Fibroblast of the conjunctiva (primary cell): ENCODE measurements around the gene FUS.
"Not testable (repeated sequence)": the region's sequence is repeated elsewhere in the genome, so short reads cannot be mapped to it uniquely, and the experiment has no call there.

ENCODE experiments used
- DNase-seq: peaks from one replicate; pipeline ENCODE4 v3.0.0-alpha.2; 2010; ENCODE audit warnings: low read depth

The FUS gene

GRCh38 chr16:31179747-31180459 is at the start of gene FUS:
Gene FUS, plus strand, starts transcription at chr16:31180139. Its CDS starts 76 bp downstream, at chr16:31180215.
- peak; percentile 79 for DNase-seq

- DNase-seq = no peak
Observed at GRCh38 chr16:31130336-31130891, 49.5 kb upstream of the FUS start.

GRCh38 chr16:31130899-31131298 is 49.0 kb upstream of the FUS start:
- DNase-seq = no peak

- no peak for DNase-seq
Observed at GRCh38 chr16:31131416-31131815, 48.5 kb upstream of the FUS start.

GRCh38 chr16:31131841-31132271 is 48.1 kb upstream of the FUS start:
- no peak for DNase-seq

DNA sequence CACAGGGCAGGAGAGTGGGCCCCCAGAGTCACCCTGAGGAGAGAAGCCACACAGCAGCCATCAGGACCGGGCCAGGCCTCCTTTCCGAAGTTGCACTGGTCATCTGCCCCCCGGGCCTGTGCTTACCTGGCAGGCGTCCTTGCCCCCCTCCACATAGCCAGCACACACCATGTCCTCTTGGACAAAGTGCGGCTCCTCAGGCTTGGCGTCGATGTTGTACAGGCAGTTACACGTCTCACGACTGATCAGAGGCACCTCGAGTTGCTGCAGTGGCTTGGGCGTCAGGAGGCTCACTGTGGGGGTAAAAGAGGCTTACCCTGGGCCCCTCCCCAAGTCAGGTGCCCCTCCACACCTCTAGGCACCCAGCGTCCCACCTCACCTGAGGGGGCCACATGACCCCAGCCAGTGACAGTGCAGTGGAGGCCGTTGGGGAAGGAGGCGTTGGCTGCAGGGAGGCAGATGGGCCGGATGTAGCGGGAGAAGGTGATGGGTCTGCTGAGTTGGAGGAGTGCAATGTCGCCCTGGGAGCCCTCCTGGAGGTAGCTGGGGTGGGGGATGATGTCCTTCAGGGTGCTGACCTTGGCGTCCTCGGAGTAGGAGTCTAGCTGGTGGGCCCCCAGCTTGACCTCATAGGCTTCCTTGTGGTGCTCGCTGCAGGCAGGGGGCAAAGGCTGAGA is 47.5 kb upstream of the FUS start:
- DNase-seq = no peak

GRCh38 chr16:31133046-31133501 is 46.9 kb upstream of the FUS start:
- DNase-seq = no peak

DNA sequence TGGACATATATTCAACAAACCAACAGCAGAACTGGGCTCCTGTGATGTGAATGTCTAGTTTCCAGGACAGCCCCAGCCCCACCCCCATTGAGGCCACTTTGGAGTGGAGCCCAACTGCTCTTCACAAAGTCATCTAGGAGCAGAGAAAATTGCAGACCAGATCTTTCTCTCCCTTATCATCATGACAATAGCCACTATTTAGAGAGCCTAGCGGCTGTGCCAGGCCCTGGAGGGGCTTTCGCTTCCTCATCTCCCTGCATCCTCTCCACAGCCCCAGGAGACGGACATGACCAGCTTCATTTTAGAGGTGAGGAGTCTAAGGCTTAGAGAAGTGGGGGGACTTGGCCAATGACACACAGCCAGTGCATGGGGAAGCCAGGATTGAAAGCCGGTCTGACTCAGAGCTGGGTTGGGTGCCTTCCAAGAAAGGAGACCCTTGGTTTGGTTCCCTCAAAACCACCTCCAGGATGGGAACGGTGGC is 45.8 kb upstream of the FUS start:
- DNase-seq = no peak

- DNase-seq = no peak
Observed at GRCh38 chr16:31134625-31135534, 45.1 kb upstream of the FUS start.

GRCh38 chr16:31135535-31136286 is 44.2 kb upstream of the FUS start, which contains the start of gene PRSS8:
Gene PRSS8, minus strand, starts transcription at chr16:31135727. Its CDS starts 229 bp downstream, at chr16:31135498.
- DNase-seq = no peak

- no peak for DNase-seq
Observed at GRCh38 chr16:31136287-31136662, 43.7 kb upstream of the FUS start.

DNA sequence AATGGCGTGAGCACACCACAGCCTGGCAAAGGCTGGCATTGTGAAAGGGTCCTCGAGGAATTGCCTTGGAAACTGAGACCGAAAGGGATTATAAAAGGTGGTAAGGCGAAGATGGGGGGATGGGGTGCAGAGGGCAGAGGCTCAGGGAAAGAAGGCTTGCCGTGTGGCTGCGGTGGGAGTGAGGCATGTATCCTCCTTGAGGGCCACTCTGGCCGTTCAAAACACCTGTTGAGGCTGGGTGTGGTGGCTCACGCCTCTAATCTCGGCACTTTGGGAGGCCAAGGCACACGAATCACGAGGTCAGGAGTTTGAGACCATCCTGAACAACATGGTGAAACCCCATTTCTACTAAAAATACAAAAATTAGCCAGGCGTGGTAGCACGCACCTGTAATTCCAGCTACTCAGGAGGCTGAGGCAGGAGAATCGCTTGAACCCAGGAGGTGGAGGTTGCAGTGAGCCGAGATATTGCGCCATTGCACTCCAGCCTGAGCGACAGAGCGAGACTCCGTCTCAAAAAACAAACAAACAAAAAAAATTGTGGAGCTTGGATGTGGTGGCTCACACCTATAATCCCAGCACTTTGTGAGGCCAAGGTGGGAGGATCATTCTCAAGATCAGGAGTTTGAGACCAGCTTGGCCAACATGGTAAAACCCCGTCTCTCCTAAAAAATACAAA is 43.0 kb upstream of the FUS start:
- DNase-seq = not testable (repeated sequence)

DNA sequence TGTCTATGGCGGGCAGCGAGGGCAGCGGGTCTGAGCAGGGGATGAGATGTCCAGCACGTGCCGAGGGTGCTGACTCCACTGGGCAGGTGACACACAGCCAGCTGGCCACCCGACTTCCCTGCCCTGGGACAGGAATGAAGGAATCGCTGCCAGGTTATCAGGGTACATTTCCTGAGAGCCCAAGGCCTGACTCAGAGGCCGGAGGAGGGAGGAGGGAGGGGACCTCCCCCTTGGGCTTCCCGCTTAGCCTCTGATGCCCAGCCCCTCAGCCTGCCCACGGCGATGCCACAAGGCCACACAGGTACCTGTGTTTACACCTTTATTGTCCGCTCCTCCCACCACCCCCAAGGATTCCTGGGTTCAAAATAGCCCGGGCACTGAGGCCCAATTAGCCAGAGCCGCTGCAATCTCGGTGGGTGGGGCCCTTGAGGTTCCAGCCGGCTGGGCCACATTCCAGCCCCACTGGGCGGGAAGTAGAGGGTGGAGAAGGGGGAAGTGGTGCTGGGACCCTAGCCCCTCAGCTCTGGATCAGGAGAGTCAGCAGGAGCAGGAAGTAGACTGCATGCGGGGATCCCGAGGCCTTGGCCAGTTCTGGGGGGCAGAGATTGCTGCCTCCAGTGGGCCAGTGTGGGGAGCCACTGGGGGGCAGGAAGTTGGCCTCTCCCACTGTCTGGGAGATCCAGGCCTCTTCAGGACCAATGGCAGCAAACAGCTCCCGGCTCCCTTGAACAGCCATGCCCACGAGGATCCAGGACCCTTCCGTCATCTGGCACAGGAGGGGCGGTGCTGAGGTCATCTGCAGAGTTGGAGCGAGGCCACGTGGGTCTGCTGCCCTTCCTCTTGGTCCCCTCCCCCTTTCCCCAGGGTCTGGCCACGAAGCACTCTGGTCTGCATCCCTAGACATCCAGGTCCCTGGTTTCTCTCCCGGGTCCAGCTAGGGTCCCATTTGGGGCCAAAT is 41.0 kb upstream of the FUS start:
- DNase-seq = peak; percentile 9

DNA sequence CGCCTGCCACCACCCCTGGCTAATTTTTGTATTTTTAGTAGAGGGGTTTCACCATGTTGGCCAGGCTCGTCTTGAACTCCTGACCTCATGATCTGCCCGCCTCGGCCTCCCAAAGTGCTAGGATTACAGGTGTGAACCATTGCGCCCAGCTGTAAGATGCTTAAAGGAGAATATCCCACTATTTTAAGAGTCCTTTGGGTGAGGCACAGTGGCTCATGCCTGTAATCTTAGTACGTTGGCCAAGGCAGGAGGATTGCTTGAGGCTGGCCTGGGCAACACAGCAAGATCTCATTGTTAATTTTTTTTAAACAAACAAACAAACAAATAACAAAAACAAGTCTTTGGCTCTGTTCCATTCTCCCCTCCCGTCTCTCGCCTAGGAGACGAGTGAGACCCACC is 38.9 kb upstream of the FUS start:
- DNase-seq = not testable (repeated sequence)

DNA sequence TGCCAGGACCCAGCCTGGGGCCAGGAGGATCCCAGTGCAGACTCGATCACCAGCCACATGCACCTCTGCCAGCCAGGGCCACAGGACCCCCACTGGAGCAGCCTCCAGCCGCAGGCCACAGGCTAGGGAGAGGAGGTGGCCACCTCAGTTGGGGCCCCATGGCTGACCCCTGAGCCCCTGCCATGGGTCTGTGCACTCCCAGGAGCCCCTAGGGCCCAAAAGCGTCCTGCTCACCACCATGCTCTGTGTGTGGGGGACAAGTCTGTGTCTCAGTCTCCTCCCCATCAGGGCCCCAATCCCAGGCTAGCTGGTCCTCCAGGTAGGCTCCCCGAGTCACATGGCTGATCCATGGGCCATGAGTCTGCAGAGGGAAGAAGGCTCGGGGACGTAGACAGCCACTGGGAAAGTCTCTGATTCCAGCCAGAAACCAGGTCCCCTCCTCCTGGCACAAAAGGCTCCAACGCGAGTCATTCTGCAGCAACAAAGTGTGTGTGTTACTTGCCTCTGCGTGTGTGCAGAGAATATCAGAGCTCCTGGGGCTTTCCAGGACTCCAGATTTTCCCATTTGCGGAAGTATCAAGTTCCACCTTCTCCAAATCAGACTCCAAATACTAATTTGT is 38.3 kb upstream of the FUS start:
- DNase-seq = no peak

DNA sequence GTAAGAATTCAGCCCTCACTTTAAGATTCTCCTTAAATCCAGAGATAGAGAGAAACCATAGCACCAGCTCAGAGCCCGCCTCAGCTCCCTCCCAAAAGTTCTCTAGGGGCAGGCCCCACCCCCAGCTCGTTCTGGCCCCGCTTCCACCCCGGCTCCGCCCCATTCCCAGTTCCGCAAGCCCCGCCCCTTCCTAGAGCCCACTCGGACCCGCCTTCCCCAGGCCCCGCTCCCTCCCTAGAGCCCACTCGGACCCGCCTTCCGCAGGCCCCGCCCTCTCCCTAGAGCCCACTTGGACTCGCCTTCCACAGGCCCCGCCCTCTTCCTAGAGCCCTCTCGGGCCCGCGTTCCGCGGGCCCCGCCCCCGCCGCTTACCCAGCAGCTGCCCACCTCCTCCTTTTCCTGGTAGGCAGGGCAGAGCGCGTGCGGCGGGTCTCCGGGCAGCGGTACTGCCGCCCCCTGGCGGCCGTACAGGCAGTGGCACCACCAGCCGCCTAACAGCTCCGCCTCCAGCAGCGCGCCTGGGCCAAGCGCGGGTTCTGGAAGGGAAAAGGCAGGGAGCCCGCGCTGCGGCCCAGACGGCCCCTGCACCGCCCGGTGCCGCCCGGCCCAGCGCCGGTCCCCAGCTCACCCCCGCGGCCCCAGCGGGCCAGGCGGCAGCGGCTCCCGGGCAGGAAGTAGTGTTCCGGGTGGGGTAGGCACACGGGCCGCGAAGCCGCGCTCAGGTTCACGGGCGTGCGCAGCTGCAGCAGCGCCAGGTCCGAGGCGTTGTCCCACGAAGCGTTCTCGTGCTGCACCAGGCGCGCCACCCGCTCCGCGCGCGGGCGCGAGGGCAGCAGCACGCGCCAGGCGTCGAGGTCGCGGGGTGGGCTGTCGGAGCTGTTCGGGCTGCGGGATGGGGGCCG is 37.6 kb upstream of the FUS start:
- DNase-seq = peak; percentile 98

- no peak for DNase-seq
Observed at GRCh38 chr16:31143011-31143693, 36.8 kb upstream of the FUS start.
